GM12878 (cell line): ENCODE measurements around the gene MAVS. TPM values are rescaled to one million over a fixed set of nuclear protein-coding genes. Genes with fewer than 3 reads are reported as not detected.

Experiments
- ATAC-seq: fragments of 200-7000 bp; cut with Tn5 transposase; 3 replicates; pipeline ENCODE4 v1.9.1; 2020; ENCODE audit warnings: mild to moderate bottlenecking, moderate library complexity
- BruUV-seq: library from RNA; stranded (reverse); fragments of 400-500 nt; replicated peaks from 2 replicates; lab custom pipeline; 2021; lab: Mats Ljungman, UMichigan
- CTCF ChIA-PET: fragments of 300-600 bp; sonication (Branson Sonifier 250); formaldehyde crosslinking; extraction: SDS; loops from one replicate; lab custom pipeline; 2021; ENCODE audit warnings: inconsistent platforms; lab: Yijun Ruan, JAX
- POLR2A ChIA-PET: fragments of 350-600 bp; formaldehyde crosslinking; extraction: SDS; loops from one replicate; lab custom pipeline; 2021; ENCODE audit warnings: inconsistent platforms; lab: Charles Lee
- RAD21 ChIA-PET: fragments of 300-600 bp; sonication (Branson Sonifier 250); formaldehyde crosslinking; loops from one replicate; lab custom pipeline; 2023; ENCODE audit warnings: antibody characterized with exemption; ENCODE audit not compliant: unreplicated experiment; lab: Charles Lee
- SMC1A ChIA-PET: fragments of 300-600 bp; sonication (Branson Sonifier 250); formaldehyde crosslinking; loops from one replicate; lab custom pipeline; 2023; ENCODE audit not compliant: unreplicated experiment, uncharacterized antibody; lab: Charles Lee
- DNase-seq: peaks from one replicate; pipeline ENCODE4 v3.0.0-alpha.2; 2011; ENCODE audit warnings: low read depth, low spot score
- FAIRE-seq: peaks from 3 replicates; lab custom pipeline; 2011; peaks lifted over from hg19 to GRCh38; lab: Jason Lieb, UNC
- H2AFZ ChIP-seq: 2 replicates; pipeline ENCODE4 v1.6.0; 2011; ENCODE audit warnings: low read depth, low read length, control low read depth; ENCODE audit not compliant: control insufficient read depth
- H3K27ac ChIP-seq: 2 replicates; pipeline ENCODE4 v1.5.1; 2011; ENCODE audit warnings: control low read depth; ENCODE audit not compliant: control insufficient read depth, insufficient read depth
- H3K27me3 ChIP-seq, 2 experiments: replicated peaks in 1 of 2; 2 replicates each; pipeline versions ENCODE4 v1.6.0 to v1.6.1; 2011; ENCODE audit warnings: low read length in 1 of 2; ENCODE audit not compliant: control insufficient read depth in 2 of 2, insufficient read depth in 2 of 2
- H3K36me3 ChIP-seq, 2 experiments: 2 replicates each; pipeline ENCODE4 v1.5.1; 2011; ENCODE audit warnings: low read length in 1 of 2; ENCODE audit not compliant: control insufficient read depth in 2 of 2, insufficient read depth in 2 of 2
- H3K4me1 ChIP-seq: 2 replicates; pipeline ENCODE4 v1.6.1; 2011; ENCODE audit warnings: mild to moderate bottlenecking, low read length, moderate library complexity, mixed read lengths; ENCODE audit not compliant: control insufficient read depth, insufficient read depth
- H3K4me2 ChIP-seq: 2 replicates; pipeline ENCODE4 v1.6.0; 2011; ENCODE audit warnings: control low read depth; ENCODE audit not compliant: control insufficient read depth, insufficient read depth
- H3K4me3 ChIP-seq: fragments of 200-600 bp; sonication (generic); 2 replicates; pipeline ENCODE4 v1.5.1; 2016
- H3K79me2 ChIP-seq: 2 replicates; pipeline ENCODE4 v1.6.0; 2011; ENCODE audit warnings: low read length; ENCODE audit not compliant: control insufficient read depth, insufficient read depth
- H3K9ac ChIP-seq: 2 replicates; pipeline ENCODE4 v1.8.0; 2011; ENCODE audit warnings: low read length, control low read depth, mixed read lengths; ENCODE audit not compliant: control insufficient read depth, insufficient read depth
- H3K9me3 ChIP-seq: replicated peaks from 3 replicates; pipeline ENCODE4 v1.5.1; 2011; ENCODE audit warnings: mild to moderate bottlenecking, low read length; ENCODE audit not compliant: control insufficient read depth, insufficient read depth
- H4K20me1 ChIP-seq: 2 replicates; pipeline ENCODE4 v1.6.0; 2011; ENCODE audit not compliant: control insufficient read depth, insufficient read depth
- BHLHE40 ChIP-seq, 2 experiments: fragments of 450-650 bp in 1 of 2; IDR thresholded peaks; 2 replicates each; pipeline ENCODE4 v1.6.1; 2011 to 2017; ENCODE audit warnings: low read depth in 2 of 2, borderline replicate concordance in 1 of 2, improper control_type of control experiment in 1 of 2, low read length in 1 of 2, mild to moderate bottlenecking in 1 of 2
- FOS ChIP-seq: IDR thresholded peaks from 3 replicates; pipeline ENCODE4 v1.6.1; 2011; ENCODE audit warnings: borderline replicate concordance; ENCODE audit not compliant: insufficient read length; ENCODE audit errors: extremely low read depth
- GATAD2B ChIP-seq: fragments of 450-650 bp; conservative IDR thresholded peaks from 2 replicates; pipeline ENCODE4 v1.6.1; 2017; ENCODE audit warnings: low read depth, mild to moderate bottlenecking, moderate library complexity
- RAD51 ChIP-seq: fragments of 450-650 bp; IDR thresholded peaks from 2 replicates; pipeline ENCODE4 v1.6.1; 2016; ENCODE audit warnings: moderate library complexity, mild to moderate bottlenecking, inconsistent platforms
- RUNX3 ChIP-seq: IDR thresholded peaks from 2 replicates; pipeline ENCODE4 v1.6.1; 2012; ENCODE audit warnings: low read length, inconsistent platforms
- SP1 ChIP-seq: IDR thresholded peaks from one replicate; pipeline ENCODE4 v1.6.1; 2011; ENCODE audit warnings: low read depth, low read length
- WGBS: methylation state at CpG from one replicate; pipeline ENCODE4 v1.1.6; 2016; ENCODE audit warnings: low lambda C conversion rate; ENCODE audit not compliant: insufficient replicate concordance, insufficient coverage; ENCODE audit errors: missing lambda C conversion rate; 5-methylcytosine and 5-hydroxymethylcytosine counted together
- in situ Hi-C: fragments of 300-500 bp; cut with MboI; formaldehyde crosslinking; loops from 9 replicates; pipeline ENCODE4 v1.14.3; 2018; ENCODE audit warnings: mixed read lengths
- intact Hi-C: fragments of 100-400 bp; cut with micrococcal nuclease; formaldehyde crosslinking; loops from one replicate; pipeline ENCODE4 v1.14.2; 2022; ENCODE audit not compliant: unreplicated experiment
- polyA plus RNA-seq, 11 experiments: library from polyadenylated mRNA; depleted of rRNA in 4 of 11; unstranded in 6 of 11; stranded (reverse) in 5 of 11; fragments of >200 nt; fragmentation: Nextera tagmentation in 4 of 11; fragmentation: Illumina TruSeq in 1 of 11; extraction: Ambion mirVana in 4 of 11; extraction: Trizol in 1 of 11; gene quantifications; 1 replicate in 1 of 11; 2 replicates in 10 of 11; pipeline versions ENCODE4 v1.2.1 to v1.2.3, GENCODE V29; 2011 to 2016; ENCODE audit warnings: inconsistent platforms in 2 of 11, missing spikeins in 2 of 11, low read depth in 1 of 11
- total RNA-seq, 4 experiments: library from RNA; depleted of rRNA in 3 of 4; stranded (reverse); fragments of >200 nt in 3 of 4; fragmentation: Illumina TruSeq in 1 of 4; extraction: Trizol in 1 of 4; gene quantifications; 2 replicates each; pipeline versions ENCODE4 v1.2.1 to v1.2.3, GENCODE V29; 2013 to 2021
- TF ChIP-seq, protein P1 (sequence below): fragments of 450-650 bp; IDR thresholded peaks from 2 replicates; pipeline ENCODE4 v1.6.1; 2018; ENCODE audit warnings: mild to moderate bottlenecking, low read depth, moderate library complexity; ENCODE audit not compliant: partially characterized antibody

Gene MAVS
- total and polyA plus RNA-seq, 10 of the 15 experiments (the other 5 are each of a cell fraction or from before 2014, with no cell fraction given): 1.6 to 25.2 (median 12.6) TPM

DNA sequence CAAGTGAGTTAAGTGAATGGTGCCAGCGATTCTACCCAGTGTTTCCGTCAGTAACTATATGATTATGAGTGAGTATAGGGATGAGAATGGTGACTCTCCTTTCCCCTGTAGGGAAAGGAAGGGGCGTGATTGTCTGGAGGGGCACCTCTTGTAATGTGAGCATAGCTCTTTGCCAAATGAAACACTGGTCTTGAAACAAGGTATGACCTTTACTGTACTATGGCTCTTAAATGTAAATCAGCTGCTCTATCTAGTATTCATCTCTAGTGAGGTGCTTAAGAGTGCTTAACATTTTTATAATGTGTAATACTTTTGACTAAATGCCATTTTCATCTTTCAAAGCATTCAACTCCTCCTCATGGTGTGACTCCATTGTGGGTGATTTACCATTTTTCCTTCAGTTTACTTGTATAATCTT lies 53.6 kb downstream of the MAVS start:
- in situ Hi-C loops (no loop called here), intact Hi-C loops (no loop called here)
- H3K27ac ChIP-seq: no peak overlapping the region
- no peaks in the 10 kb centered on the region for H3K9me3 ChIP-seq
- H3K4me3 ChIP-seq: no peak overlapping the region
- ATAC-seq (peak; percentile 11; the same call in 2 of the 3 replicates), FAIRE-seq (no peak), DNase-seq (no peak)
- ChIA-PET POLR2A (interaction anchor here (1.4 to 3.8 kb wide), 2 partner anchors 8 to 92 kb away, joined by 4 to 24 read pairs; no protein-coding TSS in a partner anchor), SMC1A (interaction anchor here (1.6 kb wide), 1 partner anchor 9 kb away, joined by 3 read pairs; no protein-coding TSS in a partner anchor), RAD21 (interaction anchor here (0.7 to 2.9 kb wide), 2 partner anchors 9 to 69 kb away, joined by 3 to 14 read pairs; no protein-coding TSS in a partner anchor), CTCF (no interaction called here)
- peaks cover 11% of the 10 kb centered on the region for H4K20me1 ChIP-seq
- H3K79me2 ChIP-seq: peaks cover 93% of the 10 kb centered on the region
- H3K4me1 ChIP-seq: peaks cover 31% of the 10 kb centered on the region
- no peaks in the 10 kb centered on the region for H3K27me3 ChIP-seq
- TF ChIP-seq RUNX3 (no peak), GATAD2B (no peak), RAD51 (no peak), SP1 (no peak), FOS (no peak)
- BruUV-seq: no TSS peak
- H2AFZ ChIP-seq: no peak overlapping the region
- 68% methylated on average over 3 of the region's 3 CpGs for WGBS
- H3K4me2 ChIP-seq: peak overlapping the region; percentile 34; the same call in 1 of the 2 replicates
- no peak overlapping the region for H3K9ac ChIP-seq
- H3K36me3 ChIP-seq: peaks cover 2 to 5% of the 10 kb centered on the region in 2 experiments; a peak in 2 of 4 replicates

DNA sequence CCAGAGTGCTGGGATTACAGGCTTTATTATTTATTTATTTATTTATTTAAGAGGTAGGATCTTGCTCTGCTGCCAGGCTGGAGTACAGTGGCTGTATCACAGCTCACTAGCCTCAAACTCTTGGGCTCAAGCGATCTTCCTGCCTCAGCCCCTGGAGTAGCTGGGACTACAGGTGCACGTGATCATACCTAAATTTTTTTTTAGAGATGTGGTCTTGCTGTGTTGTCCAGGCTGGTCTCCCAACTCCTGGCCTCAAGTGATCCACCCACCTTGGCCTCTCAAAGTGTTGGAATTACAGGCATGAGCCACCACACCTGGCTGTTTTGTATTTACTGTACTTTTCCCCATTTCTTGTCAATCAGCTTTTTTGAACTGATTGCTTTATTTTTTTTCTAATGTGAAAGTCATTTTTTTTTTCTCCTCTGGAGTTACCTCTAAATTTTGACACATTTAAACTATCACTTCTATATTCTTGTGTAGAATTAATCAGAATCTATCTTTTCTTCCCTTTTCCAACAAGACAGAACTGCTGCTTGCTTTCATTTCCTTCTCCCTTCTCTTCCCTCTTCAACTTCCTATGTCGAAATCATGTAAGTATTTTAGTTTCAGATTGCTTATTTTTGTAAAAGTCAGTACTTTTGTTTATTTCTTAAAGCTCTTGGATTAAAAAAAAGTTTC lies 54.5 kb downstream of the MAVS start:
- POLR2A ChIA-PET: interaction anchor here (0.9 to 3.8 kb wide), 3 partner anchors 9 to 91 kb away, joined by 3 to 24 read pairs (median 4); partner anchors contain the start of gene AP5S1
- Histone ChIP-seq H2AFZ (no peak overlapping the region), H3K9ac (no peak overlapping the region), H3K27ac (peak overlapping the region; percentile 31; the same call in 1 of the 2 replicates), H3K4me1 (peaks cover 32% of the 10 kb centered on the region), H3K27me3 (no peaks in the 10 kb centered on the region), H3K4me3 (no peak overlapping the region), H3K4me2 (peak overlapping the region; percentile 26), H3K9me3 (no peaks in the 10 kb centered on the region), H3K36me3 (peaks cover 2 to 5% of the 10 kb centered on the region in 2 experiments; a peak in 2 of 4 replicates), H4K20me1 (peaks cover 11% of the 10 kb centered on the region), H3K79me2 (peaks cover 91% of the 10 kb centered on the region)
- intact Hi-C loops (no loop called here), in situ Hi-C loops (no loop called here)
- CTCF ChIA-PET: interaction anchor here (1.7 kb wide), 1 partner anchor 10 kb away, joined by 11 read pairs; no protein-coding TSS in a partner anchor
- SMC1A ChIA-PET: interaction anchor here (0.8 to 1.4 kb wide), 6 partner anchors 8 to 125 kb away, joined by 3 to 5 read pairs (median 4); no protein-coding TSS in a partner anchor
- FAIRE-seq (no peak), DNase-seq (no peak), ATAC-seq (no peak)
- RAD21 ChIA-PET: interaction anchor here (2.9 kb wide), 1 partner anchor 10 kb away, joined by 14 read pairs; no protein-coding TSS in a partner anchor
- BruUV-seq: no TSS peak
- TF ChIP-seq BHLHE40 (IDR thresholded peaks at IDR 0.05; ENCODE audit: borderline replicate concordance in 1 of 2, low read depth in 2 of 2, low read length in 1 of 2): peak in 1 of 2 experiments; percentile 46; a peak in 1 of 4 replicates
- TF ChIP-seq, protein P1, sequence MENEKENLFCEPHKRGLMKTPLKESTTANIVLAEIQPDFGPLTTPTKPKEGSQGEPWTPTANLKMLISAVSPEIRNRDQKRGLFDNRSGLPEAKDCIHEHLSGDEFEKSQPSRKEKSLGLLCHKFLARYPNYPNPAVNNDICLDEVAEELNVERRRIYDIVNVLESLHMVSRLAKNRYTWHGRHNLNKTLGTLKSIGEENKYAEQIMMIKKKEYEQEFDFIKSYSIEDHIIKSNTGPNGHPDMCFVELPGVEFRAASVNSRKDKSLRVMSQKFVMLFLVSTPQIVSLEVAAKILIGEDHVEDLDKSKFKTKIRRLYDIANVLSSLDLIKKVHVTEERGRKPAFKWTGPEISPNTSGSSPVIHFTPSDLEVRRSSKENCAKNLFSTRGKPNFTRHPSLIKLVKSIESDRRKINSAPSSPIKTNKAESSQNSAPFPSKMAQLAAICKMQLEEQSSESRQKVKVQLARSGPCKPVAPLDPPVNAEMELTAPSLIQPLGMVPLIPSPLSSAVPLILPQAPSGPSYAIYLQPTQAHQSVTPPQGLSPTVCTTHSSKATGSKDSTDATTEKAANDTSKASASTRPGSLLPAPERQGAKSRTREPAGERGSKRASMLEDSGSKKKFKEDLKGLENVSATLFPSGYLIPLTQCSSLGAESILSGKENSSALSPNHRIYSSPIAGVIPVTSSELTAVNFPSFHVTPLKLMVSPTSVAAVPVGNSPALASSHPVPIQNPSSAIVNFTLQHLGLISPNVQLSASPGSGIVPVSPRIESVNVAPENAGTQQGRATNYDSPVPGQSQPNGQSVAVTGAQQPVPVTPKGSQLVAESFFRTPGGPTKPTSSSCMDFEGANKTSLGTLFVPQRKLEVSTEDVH: no peak
- WGBS: 12% methylated on average over 3 of the region's 3 CpGs
